ENCODE results near the gene NUBP1.

DNA sequence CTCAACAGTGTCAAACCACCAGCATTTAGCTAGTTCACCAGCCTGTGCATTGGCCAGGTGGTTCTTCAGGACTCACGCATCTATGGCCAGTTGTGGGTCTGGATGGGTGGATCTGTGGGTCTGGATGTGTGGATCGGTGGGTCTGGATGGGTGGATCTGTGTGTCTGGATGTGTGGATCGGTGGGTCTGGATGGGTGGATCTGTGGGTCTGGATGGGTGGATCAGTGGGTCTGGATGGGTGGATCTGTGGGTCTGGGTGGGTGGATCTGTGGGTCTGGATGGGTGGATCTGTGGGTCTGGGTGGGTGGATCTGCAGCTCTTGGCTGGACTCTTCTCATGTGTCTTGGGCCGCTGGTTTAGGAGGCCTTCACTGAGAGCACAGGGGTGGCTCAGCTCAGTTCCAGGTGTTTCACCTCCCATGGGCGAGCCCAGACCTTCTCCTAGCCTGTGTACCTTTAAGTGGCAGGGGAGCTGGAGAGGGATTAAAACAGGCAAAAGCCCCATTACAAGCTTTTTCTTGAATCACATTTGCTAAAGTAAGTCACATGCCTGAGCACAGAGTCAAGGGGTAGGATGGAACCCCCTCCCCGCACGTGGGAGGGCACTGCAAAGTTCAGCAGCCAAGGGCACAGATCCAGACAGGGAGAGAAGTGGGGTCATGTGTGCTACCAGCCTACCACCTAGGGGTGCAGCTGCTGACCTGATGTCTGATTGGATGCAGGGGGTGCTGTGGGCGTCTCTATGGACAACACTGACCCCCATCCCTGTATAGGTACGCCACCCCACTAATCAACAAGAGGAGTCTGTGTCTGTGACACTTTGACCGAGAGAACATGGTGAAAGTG is 3.4 kb upstream of the NUBP1 start:
- TF ChIP-seq, protein P1, sequence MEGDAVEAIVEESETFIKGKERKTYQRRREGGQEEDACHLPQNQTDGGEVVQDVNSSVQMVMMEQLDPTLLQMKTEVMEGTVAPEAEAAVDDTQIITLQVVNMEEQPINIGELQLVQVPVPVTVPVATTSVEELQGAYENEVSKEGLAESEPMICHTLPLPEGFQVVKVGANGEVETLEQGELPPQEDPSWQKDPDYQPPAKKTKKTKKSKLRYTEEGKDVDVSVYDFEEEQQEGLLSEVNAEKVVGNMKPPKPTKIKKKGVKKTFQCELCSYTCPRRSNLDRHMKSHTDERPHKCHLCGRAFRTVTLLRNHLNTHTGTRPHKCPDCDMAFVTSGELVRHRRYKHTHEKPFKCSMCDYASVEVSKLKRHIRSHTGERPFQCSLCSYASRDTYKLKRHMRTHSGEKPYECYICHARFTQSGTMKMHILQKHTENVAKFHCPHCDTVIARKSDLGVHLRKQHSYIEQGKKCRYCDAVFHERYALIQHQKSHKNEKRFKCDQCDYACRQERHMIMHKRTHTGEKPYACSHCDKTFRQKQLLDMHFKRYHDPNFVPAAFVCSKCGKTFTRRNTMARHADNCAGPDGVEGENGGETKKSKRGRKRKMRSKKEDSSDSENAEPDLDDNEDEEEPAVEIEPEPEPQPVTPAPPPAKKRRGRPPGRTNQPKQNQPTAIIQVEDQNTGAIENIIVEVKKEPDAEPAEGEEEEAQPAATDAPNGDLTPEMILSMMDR (IDR thresholded peaks at IDR 0.05; ENCODE audit: low read depth, low read length, poor library complexity, severe bottlenecking) = no peak
- no peak for TF ChIP-seq EZH2phosphoT487 (IDR thresholded peaks at IDR 0.05; ENCODE audit: borderline replicate concordance, low read length)
